Myocyte (in vitro differentiated cells): ENCODE measurements around the gene EFR3B. TPM values are rescaled to one million over a fixed set of nuclear protein-coding genes. Genes with fewer than 3 reads are reported as not detected.

Experiments used
- DNase-seq: peaks from one replicate; pipeline ENCODE4 v3.0.0-alpha.2; 2012; ENCODE audit warnings: low read depth
- total RNA-seq: library from RNA; depleted of rRNA; stranded (reverse); fragments of >200 nt; gene quantifications from 2 replicates; pipeline ENCODE4 v1.2.3, GENCODE V29; 2014

The EFR3B gene
- total RNA-seq, 1 donor from 2014 or later = 0.45 TPM

- DNase-seq = no peak
These were observed 26.3 kb downstream of the EFR3B start for GRCh38 chr2:25068217-25068616.

- no peak for DNase-seq
These were observed 30.1 kb downstream of the EFR3B start for GRCh38 chr2:25071966-25072365.

- peak; percentile 44 for DNase-seq
These were observed 30.7 kb downstream of the EFR3B start for GRCh38 chr2:25072606-25073005.

- DNase-seq = no peak
These were observed 31.1 kb downstream of the EFR3B start for GRCh38 chr2:25073025-25073424.

GRCh38 chr2:25073914-25074313 lies 32.0 kb downstream of the EFR3B start:
- DNase-seq = no peak

GRCh38 chr2:25074826-25075225 lies 33.0 kb downstream of the EFR3B start:
- DNase-seq = no peak

- no peak for DNase-seq
These were observed 34.9 kb downstream of the EFR3B start for GRCh38 chr2:25076749-25077148.

- no peak for DNase-seq
These were observed 35.9 kb downstream of the EFR3B start for GRCh38 chr2:25077789-25078169.

GRCh38 chr2:25078170-25079049 lies 36.5 kb downstream of the EFR3B start:
- peak; percentile 22 for DNase-seq

GRCh38 chr2:25079050-25079635 lies 37.3 kb downstream of the EFR3B start:
- DNase-seq = no peak

GRCh38 chr2:25081237-25081790 lies 39.4 kb downstream of the EFR3B start:
- DNase-seq = no peak

- no peak for DNase-seq
These were observed 40.2 kb downstream of the EFR3B start for GRCh38 chr2:25082002-25082622.

GRCh38 chr2:25085761-25086560 lies 44.1 kb downstream of the EFR3B start:
- no peak for DNase-seq

GRCh38 chr2:25088817-25089516 lies 47.1 kb downstream of the EFR3B start:
- DNase-seq = peak; percentile 48

GRCh38 chr2:25089605-25090315 lies 47.9 kb downstream of the EFR3B start:
- DNase-seq = no peak

- no peak for DNase-seq
These were observed 48.9 kb downstream of the EFR3B start for GRCh38 chr2:25090801-25091200.

GRCh38 chr2:25091265-25091664 lies 49.4 kb downstream of the EFR3B start:
- DNase-seq = no peak

GRCh38 chr2:25098056-25098455 lies 56.2 kb downstream of the EFR3B start:
- DNase-seq = no peak

GRCh38 chr2:25098670-25099486 lies 57.0 kb downstream of the EFR3B start:
- no peak for DNase-seq
